ENCODE measurements around the gene ASB2. TPM values are rescaled to one million over a fixed set of nuclear protein-coding genes. Genes with fewer than 3 reads are reported as not detected.

The ASB2 gene
- total RNA-seq, 1 donor from 2014 or later: 24.1 TPM

- intact Hi-C loops (cut with DNase I): no loop called here
- H3K27ac ChIP-seq: no peak overlapping the region
- no peak overlapping the region for H3K4me3 ChIP-seq
- no peaks in the 10 kb centered on the region for H3K9me3 ChIP-seq
- no peak for TF ChIP-seq CTCF (IDR thresholded peaks at IDR 0.05)
- TF ChIP-seq POLR2A (IDR thresholded peaks at IDR 0.05): no peak
- no peak for TF ChIP-seq POLR2AphosphoS5 (IDR thresholded peaks at IDR 0.05; ENCODE audit: insufficient read depth in 1 of 2, low read depth in 1 of 2)
- no peaks in the 10 kb centered on the region for H3K27me3 ChIP-seq
- no peaks in the 10 kb centered on the region for H3K4me1 ChIP-seq
- DNase-seq (ENCODE audit: extremely low spot score in 2 of 2): no peak
- H3K36me3 ChIP-seq: no peaks in the 10 kb centered on the region
Observed at GRCh38 chr14:93916498-93916897, 59.9 kb downstream of the ASB2 start.

GRCh38 chr14:93915800-93916199 lies 60.6 kb downstream of the ASB2 start:
- Histone ChIP-seq H3K27me3 (no peaks in the 10 kb centered on the region), H3K4me1 (no peaks in the 10 kb centered on the region), H3K27ac (no peak overlapping the region), H3K4me3 (no peak overlapping the region), H3K36me3 (no peaks in the 10 kb centered on the region), H3K9me3 (no peaks in the 10 kb centered on the region)
- no peak for DNase-seq (ENCODE audit: extremely low spot score in 2 of 2)
- intact Hi-C loops (cut with DNase I): no loop called here
- TF ChIP-seq POLR2AphosphoS5 (IDR thresholded peaks at IDR 0.05; ENCODE audit: insufficient read depth in 1 of 2, low read depth in 1 of 2): no peak
- no peak for TF ChIP-seq CTCF (IDR thresholded peaks at IDR 0.05)
- TF ChIP-seq POLR2A (IDR thresholded peaks at IDR 0.05): no peak

- no peak for DNase-seq (ENCODE audit: extremely low spot score in 2 of 2)
- Histone ChIP-seq H3K27me3 (no peaks in the 10 kb centered on the region), H3K4me3 (no peak overlapping the region), H3K4me1 (no peaks in the 10 kb centered on the region), H3K9me3 (no peaks in the 10 kb centered on the region), H3K27ac (no peak overlapping the region), H3K36me3 (no peaks in the 10 kb centered on the region)
- TF ChIP-seq CTCF (IDR thresholded peaks at IDR 0.05) (no peak), POLR2AphosphoS5 (IDR thresholded peaks at IDR 0.05; ENCODE audit: insufficient read depth in 1 of 2, low read depth in 1 of 2) (no peak), POLR2A (IDR thresholded peaks at IDR 0.05) (no peak)
- intact Hi-C loops (cut with DNase I): no loop called here
Observed at GRCh38 chr14:93915070-93915705, 61.2 kb downstream of the ASB2 start.

- intact Hi-C loops (cut with DNase I): no loop called here
Observed at GRCh38 chr14:93914278-93914677, 62.1 kb downstream of the ASB2 start.

More at GRCh38 chr14:93914278-93914677, 62.1 kb downstream of the ASB2 start:
- Histone ChIP-seq H3K27me3 (no peaks in the 10 kb centered on the region), H3K4me1 (no peaks in the 10 kb centered on the region), H3K36me3 (no peaks in the 10 kb centered on the region), H3K4me3 (no peak overlapping the region), H3K9me3 (no peaks in the 10 kb centered on the region), H3K27ac (no peak overlapping the region)
- TF ChIP-seq CTCF (IDR thresholded peaks at IDR 0.05) (no peak), POLR2A (IDR thresholded peaks at IDR 0.05) (no peak), POLR2AphosphoS5 (IDR thresholded peaks at IDR 0.05; ENCODE audit: insufficient read depth in 1 of 2, low read depth in 1 of 2) (no peak)
- no peak for DNase-seq (ENCODE audit: extremely low spot score in 2 of 2)
